Erythroblast (primary cell): ENCODE data around the gene HTRA3.

Experiments used
- GATA1 ChIP-seq: IDR thresholded peaks from 2 replicates; pipeline ENCODE4 v1.6.1; 2011; ENCODE audit warnings: low read depth, mild to moderate bottlenecking, control low read depth, low read length, moderate library complexity
- POLR2A ChIP-seq: IDR thresholded peaks from 2 replicates; pipeline ENCODE4 v1.6.1; 2011; ENCODE audit warnings: mild to moderate bottlenecking, low read length

- TF ChIP-seq POLR2A: no peak
- TF ChIP-seq GATA1: no peak
These were observed 36.8 kb upstream of the HTRA3 start for GRCh38 chr4:8232748-8233147.
